ENCODE measurements around the gene LZIC.

DNA sequence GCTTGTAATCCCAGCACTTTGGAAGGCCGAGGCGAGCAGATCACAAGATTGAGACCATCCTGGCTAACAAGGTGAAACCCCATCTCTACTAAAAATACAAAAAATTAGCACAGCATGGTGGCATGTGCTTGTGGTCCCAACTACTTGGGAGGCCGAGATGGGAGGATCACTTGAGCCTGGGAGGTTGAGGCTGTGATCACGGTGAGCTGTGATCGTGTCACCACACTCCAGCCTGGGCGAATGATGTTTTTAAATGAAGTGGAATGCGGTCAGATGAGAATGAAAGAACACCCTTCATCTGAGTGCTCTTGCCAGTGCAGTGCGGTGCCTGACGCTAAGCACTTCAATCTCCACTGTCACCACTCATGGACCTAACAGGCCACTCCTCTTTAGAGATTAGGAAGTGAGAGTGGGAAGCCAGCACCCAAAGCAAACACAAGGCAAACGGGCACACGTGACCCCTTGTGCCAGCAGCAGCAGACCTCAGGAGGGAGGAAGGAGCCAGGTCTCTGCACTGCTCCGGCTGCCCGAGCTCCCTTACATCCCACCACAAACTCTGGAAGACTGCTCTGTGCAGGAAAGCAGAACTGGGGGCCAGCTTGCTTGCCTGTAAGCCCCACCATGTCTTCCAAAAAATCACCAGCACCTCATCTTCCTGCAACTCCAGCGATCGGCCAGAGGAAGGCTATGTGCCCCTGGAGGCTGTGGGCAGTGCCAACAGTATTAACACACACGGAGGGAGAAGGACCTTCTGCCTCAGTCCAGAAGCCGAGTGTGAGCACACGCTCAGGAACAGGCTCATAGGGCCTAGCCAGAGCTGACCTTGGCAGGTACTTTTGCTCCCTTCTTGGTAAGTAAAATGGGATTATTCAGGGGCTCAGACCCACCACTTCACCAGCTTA, 42.8 kb downstream of the LZIC start:
- TF ChIP-seq POLR2AphosphoS5 (IDR thresholded peaks at IDR 0.05; ENCODE audit: borderline replicate concordance, low read depth, low read length), result no peak
- TF ChIP-seq EZH2 (IDR thresholded peaks at IDR 0.05), result no peak
- TF ChIP-seq FOXP2 (optimal IDR thresholded peaks at IDR 0.05; ENCODE audit: control extremely low read depth, extremely low read length, insufficient read depth), result no peak

All from SK-N-MC (cell line).